GM23338 (cell line): ENCODE data around the gene CPSF3. TPM values are rescaled to one million over a fixed set of nuclear protein-coding genes. Genes with fewer than 3 reads are reported as not detected.

Experiments used
- ATAC-seq: fragments of 200-7000 bp; cut with Tn5 transposase; 3 replicates; pipeline ENCODE4 v1.9.1; 2020
- DNase-seq: peaks from one replicate; pipeline ENCODE4 v3.0.0-alpha.2; 2015; ENCODE audit warnings: low spot score
- H2AFZ ChIP-seq: fragments of 200-600 bp; sonication (generic); 2 replicates; pipeline ENCODE4 v1.8.0; 2016; ENCODE audit warnings: antibody characterized with exemption, mild to moderate bottlenecking, moderate library complexity
- H3F3A ChIP-seq: fragments of 200-600 bp; sonication (generic); replicated peaks from 2 replicates; pipeline ENCODE4 v1.8.0; 2017; ENCODE audit warnings: antibody characterized with exemption, mixed run types, low read depth
- H3K27ac ChIP-seq: fragments of 200-600 bp; sonication (generic); 2 replicates; pipeline ENCODE4 v1.6.1; 2016; ENCODE audit warnings: low read depth
- H3K27me3 ChIP-seq: fragments of 200-600 bp; sonication (generic); 2 replicates; pipeline ENCODE4 v1.8.0; 2016; ENCODE audit warnings: mild to moderate bottlenecking, mixed run types, moderate library complexity; ENCODE audit not compliant: insufficient read depth
- H3K36me3 ChIP-seq: fragments of 200-600 bp; sonication (generic); 2 replicates; pipeline ENCODE4 v1.8.0; 2016; ENCODE audit warnings: mild to moderate bottlenecking; ENCODE audit not compliant: insufficient read depth
- H3K4me1 ChIP-seq: fragments of 200-600 bp; sonication (generic); 2 replicates; pipeline ENCODE4 v1.8.0; 2016; ENCODE audit warnings: mild to moderate bottlenecking, moderate library complexity; ENCODE audit not compliant: insufficient read depth
- H3K4me2 ChIP-seq: fragments of 200-600 bp; sonication (generic); 2 replicates; pipeline ENCODE4 v1.7.1; 2017; ENCODE audit warnings: mixed run types
- H3K4me3 ChIP-seq: fragments of 200-600 bp; sonication (generic); 2 replicates; pipeline ENCODE4 v1.6.1; 2016; ENCODE audit warnings: mixed run types
- H3K79me2 ChIP-seq: fragments of 200-600 bp; sonication (generic); replicated peaks from 2 replicates; pipeline ENCODE4 v1.8.0; 2017; ENCODE audit warnings: mild to moderate bottlenecking; ENCODE audit not compliant: insufficient read depth
- H3K9me2 ChIP-seq: fragments of 200-600 bp; sonication (generic); 2 replicates; pipeline ENCODE4 v1.8.0; 2017; ENCODE audit not compliant: insufficient read depth
- H4K20me1 ChIP-seq: fragments of 200-600 bp; sonication (generic); replicated peaks from 2 replicates; pipeline ENCODE4 v1.8.0; 2017; ENCODE audit warnings: mild to moderate bottlenecking; ENCODE audit not compliant: insufficient read depth
- H3K27ac Mint-ChIP-seq: 2 replicates; pipeline ENCODE4 v1.8.0; 2020; ENCODE audit warnings: inconsistent platforms, mild to moderate bottlenecking, moderate library complexity, mixed read lengths
- H3K27me3 Mint-ChIP-seq: 3 replicates; pipeline ENCODE4 v1.8.0; 2022; ENCODE audit warnings: low read depth, mild to moderate bottlenecking, moderate library complexity, mixed read lengths, inconsistent platforms; ENCODE audit not compliant: insufficient read depth, poor library complexity
- H3K36me3 Mint-ChIP-seq: 3 replicates; pipeline ENCODE4 v1.8.0; 2021; ENCODE audit warnings: low read depth, mild to moderate bottlenecking, inconsistent platforms, moderate library complexity, mixed read lengths
- H3K4me1 Mint-ChIP-seq: 3 replicates; pipeline ENCODE4 v1.8.0; 2020; ENCODE audit warnings: mild to moderate bottlenecking, inconsistent platforms, mixed read lengths
- H3K4me3 Mint-ChIP-seq: 3 replicates; pipeline ENCODE4 v1.8.0; 2021; ENCODE audit warnings: moderate library complexity, mild to moderate bottlenecking, inconsistent platforms, mixed read lengths
- H3K9me3 Mint-ChIP-seq: 3 replicates; pipeline ENCODE4 v1.8.0; 2020; ENCODE audit warnings: moderate library complexity, mild to moderate bottlenecking, inconsistent platforms, mixed read lengths
- CREB1 ChIP-seq: fragments of 250-450 bp; sonication (Bioruptor Pico); IDR thresholded peaks from 2 replicates; pipeline ENCODE4 v1.5.0; 2020; ENCODE audit warnings: low read depth, mild to moderate bottlenecking, moderate library complexity
- CTCF ChIP-seq, 2 experiments: fragments of 200-600 bp in 1 of 2; sonication (generic) in 1 of 2; conservative IDR thresholded peaks; 2 replicates each; pipeline versions ENCODE4 v1.5.1 to v1.6.1; 2016 to 2017; ENCODE audit warnings: antibody characterized with exemption in 2 of 2, low read depth in 2 of 2, mild to moderate bottlenecking in 2 of 2, moderate library complexity in 1 of 2
- ETS1 ChIP-seq: IDR thresholded peaks from 2 replicates; pipeline ENCODE4 v1.6.1; 2016; ENCODE audit warnings: antibody characterized with exemption
- EZH2 ChIP-seq: fragments of 200-600 bp; sonication (generic); IDR thresholded peaks from one replicate; pipeline ENCODE4 v1.8.0; 2017; ENCODE audit warnings: antibody characterized with exemption, mild to moderate bottlenecking, low read depth; ENCODE audit not compliant: unreplicated experiment
- JUNB ChIP-seq: IDR thresholded peaks from one replicate; pipeline ENCODE4 v1.6.1; 2016; ENCODE audit warnings: antibody characterized with exemption; ENCODE audit not compliant: unreplicated experiment
- POLR2AphosphoS5 ChIP-seq: IDR thresholded peaks from 2 replicates; pipeline ENCODE4 v1.6.1; 2016; ENCODE audit warnings: antibody characterized with exemption, low read depth
- REST ChIP-seq: IDR thresholded peaks from one replicate; pipeline ENCODE4 v1.6.1; 2018; ENCODE audit warnings: antibody characterized with exemption; ENCODE audit not compliant: unreplicated experiment
- STAT1 ChIP-seq: IDR thresholded peaks from one replicate; pipeline ENCODE4 v1.6.1; 2016; ENCODE audit warnings: antibody characterized with exemption; ENCODE audit not compliant: unreplicated experiment
- ZNF114 ChIP-seq: fragments of 250-450 bp; sonication (Bioruptor Pico); IDR thresholded peaks from 2 replicates; pipeline ENCODE4 v1.5.0; 2020; ENCODE audit warnings: mild to moderate bottlenecking, moderate library complexity
- polyA plus RNA-seq: library from polyadenylated mRNA; unstranded; fragments of >200 nt; fragmentation: Nextera tagmentation; extraction: Ambion mirVana; gene quantifications from 2 replicates; pipeline ENCODE4 v1.2.1, GENCODE V29; 2016
- total RNA-seq: library from RNA; depleted of rRNA; stranded (reverse); fragments of >200 nt; shearing (Covaris generic); gene quantifications from 2 replicates; pipeline ENCODE4 v1.2.3, GENCODE V29; 2014

The CPSF3 gene
- total and polyA plus RNA-seq, 2 experiments from 2014 or later: 77.1 to 105 TPM

- Histone ChIP-seq H4K20me1 (no peaks in the 10 kb centered on the region), H3K4me3 (no peak overlapping the region), H3K4me1 (peaks cover 9% of the 10 kb centered on the region; the same call in 1 of the 2 replicates), H3K27ac (no peak overlapping the region), H2AFZ (no peak overlapping the region), H3K27me3 (no peaks in the 10 kb centered on the region), H3K9me2 (no peaks in the 10 kb centered on the region), H3F3A (no peaks in the 10 kb centered on the region), H3K4me2 (no peak overlapping the region), H3K36me3 (no peaks in the 10 kb centered on the region; the same call in 1 of the 2 replicates), H3K79me2 (no peaks in the 10 kb centered on the region)
- TF ChIP-seq STAT1 (no peak), POLR2AphosphoS5 (no peak), REST (no peak), JUNB (no peak), EZH2 (no peak)
- DNase-seq (no peak), ATAC-seq (peak; percentile 57)
- Mint-ChIP-seq H3K27ac (peak overlapping the region; percentile 77), H3K36me3 (peaks cover 34% of the 10 kb centered on the region), H3K4me1 (peaks cover 28% of the 10 kb centered on the region), H3K4me3 (no peak overlapping the region), H3K27me3 (peaks cover 9% of the 10 kb centered on the region), H3K9me3 (no peaks in the 10 kb centered on the region; the same call in 2 of the 3 replicates)
Measured at GRCh38 chr2:9378433-9379390, 44.7 kb upstream of the CPSF3 start.

GRCh38 chr2:9379391-9379755 is 44.1 kb upstream of the CPSF3 start:
- peaks cover 9% of the 10 kb centered on the region; the same call in 1 of the 2 replicates for H3K4me1 ChIP-seq
- Mint-ChIP-seq H3K36me3 (peaks cover 28% of the 10 kb centered on the region), H3K4me1 (peaks cover 24% of the 10 kb centered on the region), H3K9me3 (no peaks in the 10 kb centered on the region), H3K4me3 (no peak overlapping the region), H3K27me3 (peaks cover 9% of the 10 kb centered on the region), H3K27ac (peak overlapping the region; percentile 77)
- no peak overlapping the region for H3K27ac ChIP-seq
- DNase-seq (no peak), ATAC-seq (no peak)
- H3K9me2 ChIP-seq: no peaks in the 10 kb centered on the region
- no peaks in the 10 kb centered on the region for H3K79me2 ChIP-seq
- H3K4me2 ChIP-seq: no peak overlapping the region
- H2AFZ ChIP-seq: no peak overlapping the region
- no peaks in the 10 kb centered on the region; the same call in 1 of the 2 replicates for H3K36me3 ChIP-seq
- H3K4me3 ChIP-seq: no peak overlapping the region
- H4K20me1 ChIP-seq: no peaks in the 10 kb centered on the region
- no peaks in the 10 kb centered on the region for H3K27me3 ChIP-seq
- H3F3A ChIP-seq: no peaks in the 10 kb centered on the region
- TF ChIP-seq CREB1 (CRISPR knock-in tag): no peak
- TF ChIP-seq POLR2AphosphoS5: no peak
- no peak for TF ChIP-seq CTCF (conservative IDR thresholded peaks at IDR 0.05; ENCODE audit: low read depth in 2 of 2)
- TF ChIP-seq STAT1: no peak
- TF ChIP-seq ZNF114 (CRISPR knock-in tag): no peak
- no peak for TF ChIP-seq JUNB
- no peak for TF ChIP-seq ETS1
